ENCODE measurements around the gene HPS4.

- TF ChIP-seq CTCF (IDR thresholded peaks at IDR 0.05), result no peak
- no peak for TF ChIP-seq ZBTB33 (IDR thresholded peaks at IDR 0.05; ENCODE audit: borderline replicate concordance, low read depth)
- TF ChIP-seq TAF1 (IDR thresholded peaks at IDR 0.05; ENCODE audit: borderline replicate concordance, low read depth, low read length), result no peak
- no peak for TF ChIP-seq RAD21 (IDR thresholded peaks at IDR 0.05; ENCODE audit: low read length)
- no peak for TF ChIP-seq USF2 (IDR thresholded peaks at IDR 0.05; ENCODE audit: borderline replicate concordance, low read depth, low read length)
- no peak for TF ChIP-seq TEAD4 (IDR thresholded peaks at IDR 0.05; ENCODE audit: borderline replicate concordance, insufficient read depth)
- TF ChIP-seq EP300 (IDR thresholded peaks at IDR 0.05; ENCODE audit: borderline replicate concordance in 1 of 2, low read depth in 1 of 2, low read length in 1 of 2), result no peak
- no peak for TF ChIP-seq MEF2A (IDR thresholded peaks at IDR 0.05; ENCODE audit: borderline replicate concordance, low read depth)
- no peak for TF ChIP-seq ELF1 (IDR thresholded peaks at IDR 0.05)
- TF ChIP-seq REST (IDR thresholded peaks at IDR 0.05; ENCODE audit: low read depth, low read length), result no peak
- TF ChIP-seq EZH2phosphoT487 (IDR thresholded peaks at IDR 0.05; ENCODE audit: borderline replicate concordance, low read depth), result no peak
- no peak for TF ChIP-seq POLR2AphosphoS5 (IDR thresholded peaks at IDR 0.05; ENCODE audit: low read depth, low read length)
- TF ChIP-seq TCF12 (IDR thresholded peaks at IDR 0.05), result no peak
- TF ChIP-seq FOSL2 (IDR thresholded peaks at IDR 0.05; ENCODE audit: borderline replicate concordance, low read depth), result no peak
Measured at GRCh38 chr22:26517429-26517828, 33.8 kb upstream of the HPS4 start.

All from SK-N-SH (cell line).